ENCODE measurements around the gene RABGGTA. TPM values are rescaled to one million over a fixed set of nuclear protein-coding genes. Genes with fewer than 3 reads are reported as not detected.
A peak's percentile ranks its signal among the peaks of the same experiment; 100 is the strongest.
"Not testable (repeated sequence)": the region's sequence is repeated elsewhere in the genome, so short reads cannot be mapped to it uniquely, and the experiment has no call there.

Gene RABGGTA
- total and polyA plus RNA-seq, 8 donors: 20.2 to 53.3 (median 26.3) TPM

DNA sequence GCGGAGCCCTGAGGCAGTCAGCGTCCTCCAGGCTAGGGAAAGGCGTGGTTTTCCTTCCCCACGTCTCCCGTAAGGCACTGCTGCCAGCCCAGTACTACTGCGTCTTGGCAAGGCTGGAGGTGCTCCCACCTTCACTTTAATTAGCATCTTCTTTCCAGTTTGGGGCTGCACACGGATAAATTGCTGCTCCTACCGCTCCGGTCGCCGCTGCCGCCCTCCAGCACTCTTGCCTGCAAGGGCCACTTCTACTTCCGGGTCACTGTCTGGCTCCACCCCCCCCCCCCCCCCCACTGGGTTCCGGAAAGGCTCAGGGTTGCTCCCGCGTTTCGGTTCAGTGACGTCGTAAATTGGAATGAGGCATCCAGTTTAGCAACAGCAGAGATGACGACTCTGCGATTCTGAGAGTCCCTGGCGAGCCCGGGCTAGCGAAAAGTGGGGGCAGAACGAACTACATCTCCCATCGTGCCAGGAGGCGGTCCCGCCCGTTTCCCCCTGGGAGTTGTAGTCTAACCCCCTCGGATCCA, 39.2 kb downstream of the RABGGTA start, which contains the start of gene NEDD8:
Gene NEDD8, minus strand, starts transcription at position 247 of the 524 bp plus-strand sequence. Its CDS starts 100 bp downstream, at position 147.
- DNase-seq: peak; percentile 92 to 95 (median 94)
- intact Hi-C loops (cut with DNase I): no loop called here
- H3K9me3 ChIP-seq: no peaks in the 10 kb centered on the region
- peak within 1 kb of the TSS; percentile 93 to 99 for H3K27ac ChIP-seq
- H3K36me3 ChIP-seq: peaks cover 0 to 32% of the 10 kb centered on the region in 2 donors
- H3K27me3 ChIP-seq: no peaks in the 10 kb centered on the region
- peak within 1 kb of the TSS; percentile 80 to 84 for H3K4me3 ChIP-seq
- peak; percentile 94 for ATAC-seq
- peaks cover 21 to 41% of the 10 kb centered on the region in 2 donors for H3K4me1 ChIP-seq
- TF ChIP-seq, protein P1, sequence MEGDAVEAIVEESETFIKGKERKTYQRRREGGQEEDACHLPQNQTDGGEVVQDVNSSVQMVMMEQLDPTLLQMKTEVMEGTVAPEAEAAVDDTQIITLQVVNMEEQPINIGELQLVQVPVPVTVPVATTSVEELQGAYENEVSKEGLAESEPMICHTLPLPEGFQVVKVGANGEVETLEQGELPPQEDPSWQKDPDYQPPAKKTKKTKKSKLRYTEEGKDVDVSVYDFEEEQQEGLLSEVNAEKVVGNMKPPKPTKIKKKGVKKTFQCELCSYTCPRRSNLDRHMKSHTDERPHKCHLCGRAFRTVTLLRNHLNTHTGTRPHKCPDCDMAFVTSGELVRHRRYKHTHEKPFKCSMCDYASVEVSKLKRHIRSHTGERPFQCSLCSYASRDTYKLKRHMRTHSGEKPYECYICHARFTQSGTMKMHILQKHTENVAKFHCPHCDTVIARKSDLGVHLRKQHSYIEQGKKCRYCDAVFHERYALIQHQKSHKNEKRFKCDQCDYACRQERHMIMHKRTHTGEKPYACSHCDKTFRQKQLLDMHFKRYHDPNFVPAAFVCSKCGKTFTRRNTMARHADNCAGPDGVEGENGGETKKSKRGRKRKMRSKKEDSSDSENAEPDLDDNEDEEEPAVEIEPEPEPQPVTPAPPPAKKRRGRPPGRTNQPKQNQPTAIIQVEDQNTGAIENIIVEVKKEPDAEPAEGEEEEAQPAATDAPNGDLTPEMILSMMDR (IDR thresholded peaks at IDR 0.05): no peak

- intact Hi-C loops (cut with DNase I): no loop called here
- Histone ChIP-seq H3K4me1 (peaks cover 21 to 41% of the 10 kb centered on the region in 2 donors), H3K36me3 (peaks cover 0 to 26% of the 10 kb centered on the region in 2 donors), H3K27me3 (no peaks in the 10 kb centered on the region), H3K4me3 (peak overlapping the region; percentile 80 to 84), H3K27ac (peak overlapping the region; percentile 93 to 99), H3K9me3 (no peaks in the 10 kb centered on the region)
- peak; percentile 5 for ATAC-seq
- TF ChIP-seq, protein P1 (IDR thresholded peaks at IDR 0.05): no peak
- DNase-seq: no peak
Observed at GRCh38 chr14:24231263-24232120, 39.9 kb downstream of the RABGGTA start.

DNA sequence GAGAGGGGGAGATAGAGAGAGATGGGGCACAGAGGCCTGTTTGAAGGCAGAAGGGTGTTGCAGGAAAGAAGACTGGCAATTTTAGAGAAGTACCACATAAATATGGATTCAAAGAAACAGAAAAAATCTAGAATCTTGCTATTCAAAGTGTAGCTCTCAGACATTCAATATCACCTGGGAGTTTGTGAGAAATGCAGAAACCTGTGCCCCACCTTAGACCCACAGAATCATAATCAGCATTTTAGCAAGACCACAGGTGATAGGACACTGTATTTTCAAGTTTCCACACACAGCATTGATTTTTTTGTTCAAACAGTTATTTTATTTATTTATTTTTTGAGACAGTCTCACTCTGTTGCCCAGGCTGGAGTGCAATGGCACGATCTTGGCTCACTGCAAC, 42.5 kb downstream of the RABGGTA start:
- TF ChIP-seq, protein P1 (IDR thresholded peaks at IDR 0.05): no peak
- no peaks in the 10 kb centered on the region for H3K27me3 ChIP-seq
- no peak overlapping the region for H3K4me3 ChIP-seq
- peaks cover 0 to 19% of the 10 kb centered on the region in 2 donors for H3K36me3 ChIP-seq
- no peak overlapping the region for H3K27ac ChIP-seq
- intact Hi-C loops (cut with DNase I): no loop called here
- H3K9me3 ChIP-seq: no peaks in the 10 kb centered on the region
- ATAC-seq (no peak), DNase-seq (no peak)
- H3K4me1 ChIP-seq: peaks cover 16 to 26% of the 10 kb centered on the region in 2 donors

DNA sequence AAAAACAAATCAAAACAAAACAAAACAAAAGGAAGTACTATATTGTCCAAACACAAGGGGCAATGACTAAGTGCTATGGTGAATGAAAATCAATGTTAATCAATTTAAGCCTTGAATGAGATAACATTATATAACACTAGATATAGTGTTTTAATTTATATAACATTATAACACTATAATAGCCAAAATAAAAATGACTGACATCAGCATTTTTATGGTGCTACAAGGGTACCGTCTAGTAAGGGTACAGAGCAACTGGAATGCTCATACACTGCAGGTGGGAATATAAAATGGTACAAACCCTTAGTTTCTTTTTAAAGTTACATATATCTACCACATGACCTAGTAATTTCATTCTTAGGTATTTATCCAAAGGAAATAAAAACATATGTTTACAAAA, 44.9 kb downstream of the RABGGTA start:
- TF ChIP-seq, protein P1 (IDR thresholded peaks at IDR 0.05): no peak
- H3K27ac ChIP-seq: no peak overlapping the region
- H3K9me3 ChIP-seq: no peaks in the 10 kb centered on the region
- no peak overlapping the region for H3K4me3 ChIP-seq
- intact Hi-C loops (cut with DNase I): no loop called here
- DNase-seq: no peak
- peaks cover 0 to 19% of the 10 kb centered on the region in 2 donors for H3K36me3 ChIP-seq
- no peaks in the 10 kb centered on the region for H3K27me3 ChIP-seq
- H3K4me1 ChIP-seq: peaks cover 7 to 16% of the 10 kb centered on the region in 2 donors
- no peak for ATAC-seq

DNA sequence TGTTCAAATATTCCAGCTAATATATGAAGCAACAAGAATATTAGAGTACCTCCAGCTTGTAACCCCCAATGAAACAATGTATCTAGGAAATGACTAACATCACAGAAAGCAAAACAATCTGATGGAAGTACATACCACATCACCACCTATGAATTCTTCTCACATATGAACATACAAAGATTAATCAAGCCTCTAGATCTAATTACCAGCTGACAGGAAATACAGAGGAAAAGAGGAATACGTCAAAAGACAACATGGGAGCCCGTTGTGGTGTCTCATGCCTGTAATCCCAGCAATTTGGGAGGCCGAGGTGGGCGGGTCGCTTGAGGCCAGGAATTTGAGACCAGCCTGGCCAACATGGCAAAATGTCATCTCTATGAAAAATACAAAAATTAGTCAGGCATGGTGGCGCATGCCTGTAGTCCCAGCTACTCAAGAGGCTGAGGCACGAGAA, 46.8 kb downstream of the RABGGTA start:
- TF ChIP-seq, protein P1 (IDR thresholded peaks at IDR 0.05): no peak
- ATAC-seq (no peak), DNase-seq (no peak)
- no peak overlapping the region for H3K4me3 ChIP-seq
- H3K9me3 ChIP-seq: no peaks in the 10 kb centered on the region
- H3K4me1 ChIP-seq: peaks cover under 1 to 2% of the 10 kb centered on the region in 2 donors
- intact Hi-C loops (cut with DNase I): no loop called here
- H3K27ac ChIP-seq: peak overlapping the region in 1 of 2 donors; percentile 43
- no peaks in the 10 kb centered on the region for H3K27me3 ChIP-seq
- H3K36me3 ChIP-seq: peaks cover 0 to 19% of the 10 kb centered on the region in 2 donors

GRCh38 chr14:24222987-24223386, 48.4 kb downstream of the RABGGTA start:
- ATAC-seq; H3K4me3 ChIP-seq; H3K27ac ChIP-seq; H3K27me3 ChIP-seq; H3K9me3 ChIP-seq; H3K4me1 ChIP-seq; DNase-seq; intact Hi-C loops (cut with DNase I): not testable (repeated sequence)
- peaks cover 0 to 16% of the 10 kb centered on the region in 2 donors for H3K36me3 ChIP-seq
